Measurements from ENCODE around the gene SLC24A3. TPM values are rescaled to one million over a fixed set of nuclear protein-coding genes. Genes with fewer than 3 reads are reported as not detected.

Gene SLC24A3
- total RNA-seq, 3 donors from 2014 or later, result 4.3 to 34.9 (median 5.7) TPM

DNA sequence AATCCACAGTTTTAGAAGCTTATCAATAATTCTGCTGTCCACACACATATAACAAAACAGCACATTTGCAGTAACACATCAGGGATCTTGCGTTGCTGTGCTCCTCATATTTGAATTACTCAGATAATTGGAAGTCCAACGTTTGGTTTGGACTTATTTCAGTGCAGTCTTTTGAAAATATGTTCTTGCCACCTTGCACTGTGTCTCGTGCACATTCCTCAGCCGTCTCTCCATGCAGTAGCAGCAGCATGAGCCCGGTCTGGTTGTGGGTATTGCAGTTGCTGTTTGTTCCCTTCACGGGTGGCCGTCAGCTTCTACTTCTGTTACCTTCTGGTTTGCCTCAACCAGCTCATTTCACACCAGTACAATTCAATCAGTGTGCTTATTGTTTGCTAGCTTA lies 215.5 kb downstream of the SLC24A3 start:
- intact Hi-C loops (cut with DNase I, micrococcal nuclease), result no loop called here
- no peak for ATAC-seq

GRCh38 chr20:19428324-19428723 lies 215.9 kb downstream of the SLC24A3 start:
- intact Hi-C loops (cut with DNase I, micrococcal nuclease), result no loop called here

More for the DNA sequence above, 215.5 kb downstream of the SLC24A3 start:
- Histone ChIP-seq H3K4me1 (ENCODE audit: low read depth) (no peaks in the 10 kb centered on the region), H3K4me3 (no peak overlapping the region), H3K9me3 (no peaks in the 10 kb centered on the region), H3K36me3 (ENCODE audit: low read depth) (no peaks in the 10 kb centered on the region)
- TF ChIP-seq CTCF (IDR thresholded peaks at IDR 0.05), result no peak
- no peak for DNase-seq

DNA sequence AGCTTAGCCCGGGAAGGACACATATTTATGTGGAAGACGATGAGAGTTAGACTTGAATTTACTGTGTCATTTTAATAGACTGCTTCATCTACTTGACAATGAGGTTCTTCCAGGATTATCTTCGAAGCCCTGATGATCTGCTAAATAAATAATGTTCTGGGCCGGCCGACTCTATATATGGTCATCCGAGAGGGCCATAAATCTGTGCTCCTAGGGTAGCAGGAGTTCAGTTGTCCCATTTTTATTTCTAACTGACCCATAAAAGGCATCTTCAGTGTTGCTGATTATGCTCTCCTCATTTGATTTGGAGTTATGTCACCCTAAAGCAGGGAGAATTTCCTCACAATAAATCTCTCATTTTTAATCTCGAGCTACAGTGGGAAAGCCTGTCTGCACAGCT lies 217.1 kb downstream of the SLC24A3 start:
- H3K4me3 ChIP-seq, result no peak overlapping the region
- no peaks in the 10 kb centered on the region for H3K36me3 ChIP-seq (ENCODE audit: low read depth)
- DNase-seq (no peak), ATAC-seq (no peak)
- intact Hi-C loops (cut with DNase I, micrococcal nuclease), result no loop called here
- H3K9me3 ChIP-seq, result no peaks in the 10 kb centered on the region
- H3K4me1 ChIP-seq (ENCODE audit: low read depth), result no peaks in the 10 kb centered on the region
- TF ChIP-seq CTCF (IDR thresholded peaks at IDR 0.05), result no peak

More at GRCh38 chr20:19428324-19428723, 215.9 kb downstream of the SLC24A3 start:
- no peak for TF ChIP-seq CTCF (IDR thresholded peaks at IDR 0.05)
- H3K4me3 ChIP-seq, result no peak overlapping the region
- DNase-seq (no peak), ATAC-seq (no peak)
- H3K9me3 ChIP-seq, result no peaks in the 10 kb centered on the region
- no peaks in the 10 kb centered on the region for H3K36me3 ChIP-seq (ENCODE audit: low read depth)
- no peaks in the 10 kb centered on the region for H3K4me1 ChIP-seq (ENCODE audit: low read depth)

DNA sequence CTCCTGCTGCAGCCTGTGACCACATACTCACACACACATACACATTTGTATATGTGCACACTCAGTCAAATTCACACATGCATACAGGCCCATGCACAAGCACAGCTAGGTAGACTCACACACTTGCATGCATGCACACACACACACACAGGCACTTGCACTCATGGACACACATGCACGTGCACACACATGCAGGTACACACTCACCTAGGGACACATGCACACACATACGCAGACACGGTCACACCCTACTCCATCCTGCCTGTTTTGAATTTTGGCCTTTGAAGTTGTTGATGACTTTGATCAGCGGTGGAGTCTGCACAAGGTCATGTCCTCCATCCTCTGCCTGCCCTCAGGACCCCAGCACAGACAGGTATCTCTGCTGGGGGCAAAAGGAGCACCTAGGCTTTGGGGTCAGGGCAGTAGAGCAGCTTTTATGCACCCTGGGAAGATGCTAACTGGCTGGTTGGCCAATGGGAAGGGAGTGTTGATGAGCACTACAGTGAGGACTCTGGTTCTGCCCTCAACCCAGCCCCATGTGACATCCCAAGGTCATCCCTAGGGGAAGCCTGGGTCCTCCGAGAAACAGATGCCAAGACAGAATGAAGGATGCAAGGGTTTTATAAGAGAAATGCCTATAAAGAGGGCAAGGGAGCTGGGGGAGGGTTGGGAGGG lies 218.3 kb downstream of the SLC24A3 start:
- intact Hi-C loops (cut with DNase I, micrococcal nuclease), result no loop called here
- ATAC-seq (no peak), DNase-seq (no peak)
- no peaks in the 10 kb centered on the region for H3K4me1 ChIP-seq (ENCODE audit: low read depth)
- H3K36me3 ChIP-seq (ENCODE audit: low read depth), result no peaks in the 10 kb centered on the region
- no peaks in the 10 kb centered on the region for H3K9me3 ChIP-seq
- TF ChIP-seq CTCF (IDR thresholded peaks at IDR 0.05), result no peak
- no peak overlapping the region for H3K4me3 ChIP-seq

GRCh38 chr20:19431316-19431700 lies 218.9 kb downstream of the SLC24A3 start:
- Histone ChIP-seq H3K9me3 (no peaks in the 10 kb centered on the region), H3K4me3 (no peak overlapping the region), H3K4me1 (ENCODE audit: low read depth) (no peaks in the 10 kb centered on the region), H3K36me3 (ENCODE audit: low read depth) (no peaks in the 10 kb centered on the region)
- ATAC-seq (no peak), DNase-seq (no peak)
- no peak for TF ChIP-seq CTCF (IDR thresholded peaks at IDR 0.05)
- intact Hi-C loops (cut with DNase I, micrococcal nuclease), result no loop called here

DNA sequence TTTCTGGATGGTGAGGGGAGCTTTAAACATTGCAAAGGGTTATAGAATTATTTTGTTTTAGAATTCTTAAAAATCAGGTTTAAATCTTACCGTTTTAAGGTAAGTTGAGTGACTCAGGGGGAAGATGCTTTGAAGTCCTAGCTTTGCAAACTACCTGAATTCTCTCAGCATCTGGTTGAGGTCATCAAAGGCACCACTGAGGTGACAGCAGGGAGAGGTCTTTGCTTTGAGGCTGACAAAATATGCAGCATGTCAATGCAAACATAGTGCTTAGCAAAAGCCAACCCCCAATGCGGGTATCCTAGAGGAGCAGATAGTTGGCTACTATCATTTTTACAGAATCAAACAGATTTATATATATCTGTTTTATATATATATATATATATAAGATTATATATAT lies 219.5 kb downstream of the SLC24A3 start:
- DNase-seq (no peak), ATAC-seq (no peak)
- intact Hi-C loops (cut with DNase I, micrococcal nuclease), result no loop called here
- H3K4me3 ChIP-seq, result no peak overlapping the region
- no peak for TF ChIP-seq CTCF (IDR thresholded peaks at IDR 0.05)
- no peaks in the 10 kb centered on the region for H3K4me1 ChIP-seq (ENCODE audit: low read depth)
- no peaks in the 10 kb centered on the region for H3K36me3 ChIP-seq (ENCODE audit: low read depth)
- H3K9me3 ChIP-seq, result no peaks in the 10 kb centered on the region
